GM12878 (cell line): ENCODE data around the gene MPST. TPM values are rescaled to one million over a fixed set of nuclear protein-coding genes. Genes with fewer than 3 reads are reported as not detected.

Experiments used
- ASH2L ChIP-seq: fragments of 300-600, 200-600 bp; sonication (generic); IDR thresholded peaks from 2 replicates; pipeline ENCODE4 v1.6.1; 2017; ENCODE audit warnings: low read depth, mild to moderate bottlenecking, borderline replicate concordance
- CHD1 ChIP-seq: IDR thresholded peaks from 2 replicates; pipeline ENCODE4 v1.6.1; 2012; ENCODE audit warnings: low read depth, low read length, improper control_type of control experiment
- CREB1 ChIP-seq: IDR thresholded peaks from 2 replicates; pipeline ENCODE4 v1.6.1; 2012; ENCODE audit warnings: low read depth, mild to moderate bottlenecking, inconsistent platforms
- DPF2 ChIP-seq: fragments of 450-650 bp; IDR thresholded peaks from 2 replicates; pipeline ENCODE4 v1.6.1; 2017; ENCODE audit warnings: mild to moderate bottlenecking
- EED ChIP-seq: sonication (generic); IDR thresholded peaks from 2 replicates; pipeline ENCODE4 v1.6.1; 2016; ENCODE audit warnings: antibody characterized with exemption, low read depth
- EGR1 ChIP-seq, 2 experiments: IDR thresholded peaks; 1 replicate in 1 of 2; 2 replicates in 1 of 2; pipeline ENCODE4 v1.6.1; 2011 to 2012; ENCODE audit warnings: low read depth in 2 of 2, low read length in 2 of 2, borderline replicate concordance in 1 of 2, mild to moderate bottlenecking in 1 of 2, moderate library complexity in 1 of 2
- FOS ChIP-seq: IDR thresholded peaks from 3 replicates; pipeline ENCODE4 v1.6.1; 2011; ENCODE audit warnings: borderline replicate concordance; ENCODE audit not compliant: insufficient read length; ENCODE audit errors: extremely low read depth
- IRF4 ChIP-seq: IDR thresholded peaks from 2 replicates; pipeline ENCODE4 v1.6.1; 2011; ENCODE audit warnings: low read depth, low read length
- JUNB ChIP-seq: IDR thresholded peaks from 2 replicates; pipeline ENCODE4 v1.6.1; 2016; ENCODE audit warnings: antibody characterized with exemption, mild to moderate bottlenecking
- LARP7 ChIP-seq: fragments of 450-650 bp; IDR thresholded peaks from 2 replicates; pipeline ENCODE4 v1.6.1; 2017; ENCODE audit warnings: mild to moderate bottlenecking
- MEF2A ChIP-seq: IDR thresholded peaks from 2 replicates; pipeline ENCODE4 v1.6.1; 2011; ENCODE audit warnings: low read depth, mild to moderate bottlenecking, low read length, moderate library complexity; ENCODE audit not compliant: insufficient read depth
- NFIC ChIP-seq: IDR thresholded peaks from 2 replicates; pipeline ENCODE4 v1.6.1; 2012; ENCODE audit warnings: low read depth, mild to moderate bottlenecking, inconsistent platforms, low read length, moderate library complexity
- NR2C1 ChIP-seq: fragments of 450-650 bp; IDR thresholded peaks from 2 replicates; pipeline ENCODE4 v1.6.1; 2017; ENCODE audit warnings: antibody characterized with exemption, mild to moderate bottlenecking, moderate library complexity
- RB1 ChIP-seq: fragments of 450-650 bp; formaldehyde crosslinking; IDR thresholded peaks from 2 replicates; pipeline ENCODE4 v1.6.1; 2017; ENCODE audit warnings: mild to moderate bottlenecking, borderline replicate concordance
- RELA ChIP-seq: fragments of 450-650 bp; IDR thresholded peaks from 2 replicates; pipeline ENCODE4 v1.8.0; 2014; ENCODE audit warnings: borderline replicate concordance; ENCODE audit not compliant: partially characterized antibody
- TCF7 ChIP-seq: IDR thresholded peaks from 2 replicates; pipeline ENCODE4 v1.6.1; 2014; ENCODE audit warnings: antibody characterized with exemption, borderline replicate concordance
- ZNF384 ChIP-seq: IDR thresholded peaks from 2 replicates; pipeline ENCODE4 v1.6.1; 2012; ENCODE audit warnings: low read depth, mild to moderate bottlenecking, low read length, improper control_type of control experiment, borderline replicate concordance
- polyA plus RNA-seq, 11 experiments: library from polyadenylated mRNA; depleted of rRNA in 4 of 11; unstranded in 6 of 11; stranded (reverse) in 5 of 11; fragments of >200 nt; fragmentation: Nextera tagmentation in 4 of 11; fragmentation: Illumina TruSeq in 1 of 11; extraction: Ambion mirVana in 4 of 11; extraction: Trizol in 1 of 11; gene quantifications; 1 replicate in 1 of 11; 2 replicates in 10 of 11; pipeline versions ENCODE4 v1.2.1 to v1.2.3, GENCODE V29; 2011 to 2016; ENCODE audit warnings: inconsistent platforms in 2 of 11, missing spikeins in 2 of 11, low read depth in 1 of 11
- total RNA-seq, 4 experiments: library from RNA; depleted of rRNA in 3 of 4; stranded (reverse); fragments of >200 nt in 3 of 4; fragmentation: Illumina TruSeq in 1 of 4; extraction: Trizol in 1 of 4; gene quantifications; 2 replicates each; pipeline versions ENCODE4 v1.2.1 to v1.2.3, GENCODE V29; 2013 to 2021
- TF ChIP-seq, protein P1 (sequence below): fragments of 450-650 bp; IDR thresholded peaks from 2 replicates; pipeline ENCODE4 v1.6.1; 2017; ENCODE audit warnings: mild to moderate bottlenecking, moderate library complexity
- TF ChIP-seq, protein P2 (sequence below): fragments of 450-650 bp; IDR thresholded peaks from 2 replicates; pipeline ENCODE4 v1.6.1; 2017; ENCODE audit warnings: mild to moderate bottlenecking
- TF ChIP-seq, protein P3 (sequence below): IDR thresholded peaks from 2 replicates; pipeline ENCODE4 v1.6.1; 2011; ENCODE audit warnings: low read depth, mild to moderate bottlenecking, low read length, moderate library complexity, borderline replicate concordance; ENCODE audit errors: extremely low read depth

MPST gene
- total and polyA plus RNA-seq, 10 of the 15 experiments (the other 5 are each of a cell fraction or from before 2014, with no cell fraction given) = 0.95 to 88.7 (median 38.5) TPM

DNA sequence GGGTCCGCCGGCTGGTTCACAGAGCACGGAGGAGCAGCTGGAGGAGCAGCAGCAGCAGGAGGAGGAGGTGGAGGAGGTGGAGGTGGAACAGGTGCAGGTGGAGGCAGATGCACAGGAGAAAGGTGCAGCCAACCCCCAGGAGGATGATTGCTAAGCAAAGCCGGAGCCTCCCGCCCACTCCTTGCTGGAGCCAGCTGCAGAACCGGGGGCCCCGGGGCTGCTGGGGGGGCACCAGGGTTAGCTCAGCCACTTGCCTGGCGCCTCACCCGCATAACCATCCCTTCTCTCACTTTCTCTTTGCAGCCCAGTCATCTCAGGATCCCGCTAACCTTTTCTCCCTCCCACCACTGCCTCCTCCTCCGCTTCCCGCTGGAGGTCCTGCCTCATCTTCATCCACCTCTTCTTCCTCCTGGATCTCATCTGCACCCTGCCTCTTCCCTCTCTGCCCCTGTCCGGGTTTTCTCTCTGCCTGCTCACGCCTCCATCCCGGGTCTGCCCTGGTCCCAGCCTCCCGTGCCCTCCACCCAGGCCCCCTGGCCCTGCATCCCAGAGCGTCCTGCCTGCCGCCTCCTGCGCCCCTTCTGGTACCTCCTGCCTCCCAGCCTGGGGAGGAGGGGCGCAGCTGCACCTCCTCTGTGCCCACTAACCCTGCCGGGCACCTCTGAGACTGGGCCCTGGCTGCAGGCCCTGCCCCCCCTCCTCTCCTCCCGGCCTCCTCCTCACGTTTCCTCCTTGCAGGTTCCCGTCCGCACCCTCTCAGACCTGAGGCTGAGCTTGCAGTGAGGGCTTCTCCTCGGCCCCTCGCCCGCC, 41.5 kb downstream of the MPST start (continued):
- TF ChIP-seq, protein P1, sequence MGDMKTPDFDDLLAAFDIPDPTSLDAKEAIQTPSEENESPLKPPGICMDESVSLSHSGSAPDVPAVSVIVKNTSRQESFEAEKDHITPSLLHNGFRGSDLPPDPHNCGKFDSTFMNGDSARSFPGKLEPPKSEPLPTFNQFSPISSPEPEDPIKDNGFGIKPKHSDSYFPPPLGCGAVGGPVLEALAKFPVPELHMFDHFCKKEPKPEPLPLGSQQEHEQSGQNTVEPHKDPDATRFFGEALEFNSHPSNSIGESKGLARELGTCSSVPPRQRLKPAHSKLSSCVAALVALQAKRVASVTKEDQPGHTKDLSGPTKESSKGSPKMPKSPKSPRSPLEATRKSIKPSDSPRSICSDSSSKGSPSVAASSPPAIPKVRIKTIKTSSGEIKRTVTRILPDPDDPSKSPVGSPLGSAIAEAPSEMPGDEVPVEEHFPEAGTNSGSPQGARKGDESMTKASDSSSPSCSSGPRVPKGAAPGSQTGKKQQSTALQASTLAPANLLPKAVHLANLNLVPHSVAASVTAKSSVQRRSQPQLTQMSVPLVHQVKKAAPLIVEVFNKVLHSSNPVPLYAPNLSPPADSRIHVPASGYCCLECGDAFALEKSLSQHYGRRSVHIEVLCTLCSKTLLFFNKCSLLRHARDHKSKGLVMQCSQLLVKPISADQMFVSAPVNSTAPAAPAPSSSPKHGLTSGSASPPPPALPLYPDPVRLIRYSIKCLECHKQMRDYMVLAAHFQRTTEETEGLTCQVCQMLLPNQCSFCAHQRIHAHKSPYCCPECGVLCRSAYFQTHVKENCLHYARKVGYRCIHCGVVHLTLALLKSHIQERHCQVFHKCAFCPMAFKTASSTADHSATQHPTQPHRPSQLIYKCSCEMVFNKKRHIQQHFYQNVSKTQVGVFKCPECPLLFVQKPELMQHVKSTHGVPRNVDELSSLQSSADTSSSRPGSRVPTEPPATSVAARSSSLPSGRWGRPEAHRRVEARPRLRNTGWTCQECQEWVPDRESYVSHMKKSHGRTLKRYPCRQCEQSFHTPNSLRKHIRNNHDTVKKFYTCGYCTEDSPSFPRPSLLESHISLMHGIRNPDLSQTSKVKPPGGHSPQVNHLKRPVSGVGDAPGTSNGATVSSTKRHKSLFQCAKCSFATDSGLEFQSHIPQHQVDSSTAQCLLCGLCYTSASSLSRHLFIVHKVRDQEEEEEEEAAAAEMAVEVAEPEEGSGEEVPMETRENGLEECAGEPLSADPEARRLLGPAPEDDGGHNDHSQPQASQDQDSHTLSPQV = no peak
- peak; percentile 76 for TF ChIP-seq JUNB
- TF ChIP-seq FOS = no peak
- TF ChIP-seq NFIC = no peak
- TF ChIP-seq TCF7 = no peak
- 0 out of 2 replicates have a peak, but pooled peaks have one; percentile 32 for TF ChIP-seq LARP7
- TF ChIP-seq MEF2A = peak; percentile 58; the same call in 1 of the 2 replicates
- no peak for TF ChIP-seq RELA
- no peak for TF ChIP-seq ZNF384
- peak; percentile 95 for TF ChIP-seq IRF4
- TF ChIP-seq DPF2 = peak; percentile 75
- TF ChIP-seq, protein P2, sequence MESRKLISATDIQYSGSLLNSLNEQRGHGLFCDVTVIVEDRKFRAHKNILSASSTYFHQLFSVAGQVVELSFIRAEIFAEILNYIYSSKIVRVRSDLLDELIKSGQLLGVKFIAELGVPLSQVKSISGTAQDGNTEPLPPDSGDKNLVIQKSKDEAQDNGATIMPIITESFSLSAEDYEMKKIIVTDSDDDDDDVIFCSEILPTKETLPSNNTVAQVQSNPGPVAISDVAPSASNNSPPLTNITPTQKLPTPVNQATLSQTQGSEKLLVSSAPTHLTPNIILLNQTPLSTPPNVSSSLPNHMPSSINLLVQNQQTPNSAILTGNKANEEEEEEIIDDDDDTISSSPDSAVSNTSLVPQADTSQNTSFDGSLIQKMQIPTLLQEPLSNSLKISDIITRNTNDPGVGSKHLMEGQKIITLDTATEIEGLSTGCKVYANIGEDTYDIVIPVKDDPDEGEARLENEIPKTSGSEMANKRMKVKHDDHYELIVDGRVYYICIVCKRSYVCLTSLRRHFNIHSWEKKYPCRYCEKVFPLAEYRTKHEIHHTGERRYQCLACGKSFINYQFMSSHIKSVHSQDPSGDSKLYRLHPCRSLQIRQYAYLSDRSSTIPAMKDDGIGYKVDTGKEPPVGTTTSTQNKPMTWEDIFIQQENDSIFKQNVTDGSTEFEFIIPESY = peak; percentile 100
- TF ChIP-seq, protein P3, sequence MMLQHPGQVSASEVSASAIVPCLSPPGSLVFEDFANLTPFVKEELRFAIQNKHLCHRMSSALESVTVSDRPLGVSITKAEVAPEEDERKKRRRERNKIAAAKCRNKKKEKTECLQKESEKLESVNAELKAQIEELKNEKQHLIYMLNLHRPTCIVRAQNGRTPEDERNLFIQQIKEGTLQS = no peak
- peak in 1 of 2 experiments; percentile 86; a peak in 2 of 3 replicates for TF ChIP-seq EGR1 (IDR thresholded peaks at IDR 0.05; ENCODE audit: borderline replicate concordance in 1 of 2, low read depth in 2 of 2, low read length in 2 of 2)
- TF ChIP-seq CHD1 = no peak
- peak; percentile 95 for TF ChIP-seq EED
- TF ChIP-seq CREB1 = 0 out of 2 replicates have a peak, but pooled peaks have one; percentile 13
- no peak for TF ChIP-seq RB1
- TF ChIP-seq NR2C1 = no peak
- no peak for TF ChIP-seq ASH2L
